Activated effector memory CD4-positive, alpha-beta T cell treated with anti-CD3 and anti-CD28 coated beads, Interleukin-2, amount 50 U/mL, for 16 hours (primary cell): Measurements from ENCODE around the gene PHF12.

ENCODE experiments used
- DNase-seq: peaks from one replicate; pipeline ENCODE4 v3.0.0-alpha.2; 2020

The PHF12 gene

DNA sequence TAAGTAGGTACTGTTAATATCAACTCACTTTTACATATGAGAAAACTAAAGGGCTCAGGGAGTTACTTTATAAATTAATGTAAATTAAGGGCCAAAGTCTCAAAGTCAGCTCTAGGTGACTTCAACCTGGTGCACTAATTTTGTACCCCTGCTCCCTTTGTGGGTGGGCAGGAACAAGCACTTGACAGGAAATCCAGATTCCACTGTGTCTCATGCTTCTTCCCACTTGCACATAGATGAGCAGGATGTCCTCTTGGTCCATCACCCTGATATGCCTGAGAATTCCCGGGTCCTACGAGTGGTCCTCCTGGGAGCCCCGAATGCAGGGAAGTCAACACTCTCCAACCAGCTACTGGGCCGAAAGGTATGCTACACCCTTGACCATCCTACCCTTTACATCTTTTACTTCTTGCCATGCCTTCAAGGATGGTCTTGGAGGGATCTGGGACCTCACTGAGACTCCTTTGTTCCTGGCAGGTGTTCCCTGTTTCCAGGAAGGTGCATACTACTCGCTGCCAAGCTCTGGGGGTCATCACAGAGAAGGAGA, 95.2 kb downstream of the PHF12 start:
- DNase-seq: no peak

DNA sequence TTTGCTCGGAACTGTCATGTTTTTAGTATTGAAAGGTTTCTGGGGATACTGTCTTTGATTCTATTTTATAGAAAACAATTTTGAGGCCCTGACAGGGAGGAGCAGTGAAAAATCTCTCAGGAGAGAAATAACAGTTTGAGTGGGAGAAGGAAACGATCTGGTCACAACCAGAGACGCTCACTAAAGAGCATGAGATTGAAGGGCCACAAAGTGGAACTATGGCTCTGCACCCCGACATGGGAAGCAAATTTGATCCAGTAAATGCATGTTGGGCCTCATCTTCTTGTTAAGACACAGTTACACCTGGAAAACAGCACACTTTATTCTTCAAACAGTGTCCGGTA, 96.0 kb downstream of the PHF12 start:
- DNase-seq: no peak
